Fibroblast of pulmonary artery (primary cell): ENCODE measurements around the gene NUP50.

Experiments used
- DNase-seq: peaks from one replicate; pipeline ENCODE4 v3.0.0-alpha.2; 2010; ENCODE audit warnings: low read depth
- H3K4me3 ChIP-seq: replicated peaks from 2 replicates; pipeline ENCODE4 v1.5.1; 2011; ENCODE audit warnings: low read depth, mild to moderate bottlenecking, control low read depth, low read length, moderate library complexity
- CTCF ChIP-seq: IDR thresholded peaks from 2 replicates; pipeline ENCODE4 v1.5.1; 2011; ENCODE audit warnings: mild to moderate bottlenecking, control low read depth, low read length, inconsistent platforms; ENCODE audit errors: missing control alignments

The NUP50 gene

GRCh38 chr22:45223304-45224117 is 59.8 kb downstream of the NUP50 start:
- no peak for TF ChIP-seq CTCF
- DNase-seq, result no peak

GRCh38 chr22:45224331-45224730 is 60.6 kb downstream of the NUP50 start:
- H3K4me3 ChIP-seq, result no peak overlapping the region
- no peak for TF ChIP-seq CTCF
- DNase-seq, result no peak

More at GRCh38 chr22:45223304-45224117, 59.8 kb downstream of the NUP50 start:
- no peak overlapping the region for H3K4me3 ChIP-seq

- no peak overlapping the region for H3K4me3 ChIP-seq
- no peak for TF ChIP-seq CTCF
- DNase-seq, result no peak
Measured at GRCh38 chr22:45224988-45225731, 61.4 kb downstream of the NUP50 start.

GRCh38 chr22:45225732-45226502 is 62.2 kb downstream of the NUP50 start:
- no peak overlapping the region for H3K4me3 ChIP-seq
- no peak for TF ChIP-seq CTCF
- peak; percentile 60 for DNase-seq

- DNase-seq, result peak; percentile 31
- TF ChIP-seq CTCF, result no peak
- H3K4me3 ChIP-seq, result no peak overlapping the region
Measured at GRCh38 chr22:45226503-45227186, 62.9 kb downstream of the NUP50 start.

- TF ChIP-seq CTCF, result no peak
- no peak overlapping the region for H3K4me3 ChIP-seq
- no peak for DNase-seq
Measured at GRCh38 chr22:45227645-45228400, 64.1 kb downstream of the NUP50 start.
